ENCODE data around the gene SORL1-AS1.

DNA sequence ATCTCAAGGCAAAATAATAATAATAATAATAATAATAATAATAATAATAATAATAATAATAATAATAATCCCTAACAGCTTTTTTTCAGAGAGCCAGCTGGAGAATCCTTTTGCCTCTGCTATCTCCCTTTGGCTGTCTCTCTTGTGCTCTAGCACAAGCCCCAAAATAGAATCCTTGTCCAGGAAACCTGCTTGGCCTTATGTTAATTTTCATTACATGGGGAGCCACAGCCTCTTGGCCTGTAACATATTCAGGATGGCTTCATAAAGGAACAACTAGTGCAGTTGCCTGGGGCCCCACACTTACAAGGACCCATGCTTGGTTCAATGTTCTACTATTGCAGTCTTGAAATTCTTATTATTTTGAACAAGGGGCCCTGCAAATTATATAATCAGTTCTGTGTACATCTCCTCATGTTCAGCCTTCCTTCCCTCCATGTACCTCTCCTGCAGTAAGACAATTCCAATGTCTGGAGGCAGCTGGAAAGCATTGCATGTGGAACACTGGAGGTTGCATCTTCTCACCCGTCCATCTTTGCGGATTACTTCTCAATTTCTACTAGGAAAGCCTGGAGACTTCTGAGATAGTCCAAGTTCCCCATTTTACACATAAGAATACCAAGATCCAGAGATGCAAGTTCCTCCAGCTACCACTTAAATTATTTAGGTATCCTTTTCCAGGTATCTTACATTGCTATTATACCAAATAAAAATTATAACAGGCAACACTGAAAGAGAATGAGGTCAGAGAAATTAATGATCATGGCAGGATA lies 38.4 kb downstream of the SORL1-AS1 start:
- TF ChIP-seq MAX (IDR thresholded peaks at IDR 0.05; ENCODE audit: low read depth, low read length) (no peak), ZZZ3 (IDR thresholded peaks at IDR 0.05; ENCODE audit: control insufficient read depth, insufficient read length, low read depth) (no peak), TCF12 (IDR thresholded peaks at IDR 0.05; ENCODE audit: low read depth, low read length) (no peak), PAX8 (IDR thresholded peaks at IDR 0.05) (no peak), POLR2A (IDR thresholded peaks at IDR 0.05; ENCODE audit: low read depth, low read length) (no peak), EZH2 (IDR thresholded peaks at IDR 0.05; ENCODE audit: borderline replicate concordance, control insufficient read depth, low read depth, low read length) (no peak), BRCA1 (IDR thresholded peaks at IDR 0.05; ENCODE audit: low read depth, low read length) (no peak), ATF2 (IDR thresholded peaks at IDR 0.05; ENCODE audit: low read length) (no peak), STAT1 (conservative IDR thresholded peaks at IDR 0.05) (no peak), FOXK2 (IDR thresholded peaks at IDR 0.05) (no peak), RB1 (IDR thresholded peaks at IDR 0.05; ENCODE audit: borderline replicate concordance) (no peak)
- TF ChIP-seq, protein P1, sequence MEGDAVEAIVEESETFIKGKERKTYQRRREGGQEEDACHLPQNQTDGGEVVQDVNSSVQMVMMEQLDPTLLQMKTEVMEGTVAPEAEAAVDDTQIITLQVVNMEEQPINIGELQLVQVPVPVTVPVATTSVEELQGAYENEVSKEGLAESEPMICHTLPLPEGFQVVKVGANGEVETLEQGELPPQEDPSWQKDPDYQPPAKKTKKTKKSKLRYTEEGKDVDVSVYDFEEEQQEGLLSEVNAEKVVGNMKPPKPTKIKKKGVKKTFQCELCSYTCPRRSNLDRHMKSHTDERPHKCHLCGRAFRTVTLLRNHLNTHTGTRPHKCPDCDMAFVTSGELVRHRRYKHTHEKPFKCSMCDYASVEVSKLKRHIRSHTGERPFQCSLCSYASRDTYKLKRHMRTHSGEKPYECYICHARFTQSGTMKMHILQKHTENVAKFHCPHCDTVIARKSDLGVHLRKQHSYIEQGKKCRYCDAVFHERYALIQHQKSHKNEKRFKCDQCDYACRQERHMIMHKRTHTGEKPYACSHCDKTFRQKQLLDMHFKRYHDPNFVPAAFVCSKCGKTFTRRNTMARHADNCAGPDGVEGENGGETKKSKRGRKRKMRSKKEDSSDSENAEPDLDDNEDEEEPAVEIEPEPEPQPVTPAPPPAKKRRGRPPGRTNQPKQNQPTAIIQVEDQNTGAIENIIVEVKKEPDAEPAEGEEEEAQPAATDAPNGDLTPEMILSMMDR (IDR thresholded peaks at IDR 0.05 in 2 of 3, conservative IDR thresholded peaks at IDR 0.05 in 1 of 3; ENCODE audit: control insufficient read depth in 2 of 3, extremely low read depth in 1 of 3, insufficient read depth in 1 of 3, low read depth in 3 of 3, low read length in 3 of 3) = no peak
- TF ChIP-seq, protein P2, sequence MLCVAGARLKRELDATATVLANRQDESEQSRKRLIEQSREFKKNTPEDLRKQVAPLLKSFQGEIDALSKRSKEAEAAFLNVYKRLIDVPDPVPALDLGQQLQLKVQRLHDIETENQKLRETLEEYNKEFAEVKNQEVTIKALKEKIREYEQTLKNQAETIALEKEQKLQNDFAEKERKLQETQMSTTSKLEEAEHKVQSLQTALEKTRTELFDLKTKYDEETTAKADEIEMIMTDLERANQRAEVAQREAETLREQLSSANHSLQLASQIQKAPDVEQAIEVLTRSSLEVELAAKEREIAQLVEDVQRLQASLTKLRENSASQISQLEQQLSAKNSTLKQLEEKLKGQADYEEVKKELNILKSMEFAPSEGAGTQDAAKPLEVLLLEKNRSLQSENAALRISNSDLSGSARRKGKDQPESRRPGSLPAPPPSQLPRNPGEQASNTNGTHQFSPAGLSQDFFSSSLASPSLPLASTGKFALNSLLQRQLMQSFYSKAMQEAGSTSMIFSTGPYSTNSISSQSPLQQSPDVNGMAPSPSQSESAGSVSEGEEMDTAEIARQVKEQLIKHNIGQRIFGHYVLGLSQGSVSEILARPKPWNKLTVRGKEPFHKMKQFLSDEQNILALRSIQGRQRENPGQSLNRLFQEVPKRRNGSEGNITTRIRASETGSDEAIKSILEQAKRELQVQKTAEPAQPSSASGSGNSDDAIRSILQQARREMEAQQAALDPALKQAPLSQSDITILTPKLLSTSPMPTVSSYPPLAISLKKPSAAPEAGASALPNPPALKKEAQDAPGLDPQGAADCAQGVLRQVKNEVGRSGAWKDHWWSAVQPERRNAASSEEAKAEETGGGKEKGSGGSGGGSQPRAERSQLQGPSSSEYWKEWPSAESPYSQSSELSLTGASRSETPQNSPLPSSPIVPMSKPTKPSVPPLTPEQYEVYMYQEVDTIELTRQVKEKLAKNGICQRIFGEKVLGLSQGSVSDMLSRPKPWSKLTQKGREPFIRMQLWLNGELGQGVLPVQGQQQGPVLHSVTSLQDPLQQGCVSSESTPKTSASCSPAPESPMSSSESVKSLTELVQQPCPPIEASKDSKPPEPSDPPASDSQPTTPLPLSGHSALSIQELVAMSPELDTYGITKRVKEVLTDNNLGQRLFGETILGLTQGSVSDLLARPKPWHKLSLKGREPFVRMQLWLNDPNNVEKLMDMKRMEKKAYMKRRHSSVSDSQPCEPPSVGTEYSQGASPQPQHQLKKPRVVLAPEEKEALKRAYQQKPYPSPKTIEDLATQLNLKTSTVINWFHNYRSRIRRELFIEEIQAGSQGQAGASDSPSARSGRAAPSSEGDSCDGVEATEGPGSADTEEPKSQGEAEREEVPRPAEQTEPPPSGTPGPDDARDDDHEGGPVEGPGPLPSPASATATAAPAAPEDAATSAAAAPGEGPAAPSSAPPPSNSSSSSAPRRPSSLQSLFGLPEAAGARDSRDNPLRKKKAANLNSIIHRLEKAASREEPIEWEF (IDR thresholded peaks at IDR 0.05; ENCODE audit: insufficient replicate concordance, low read depth, low read length) = no peak
